SK-N-SH (cell line): ENCODE measurements around the gene GNG4. TPM values are rescaled to one million over a fixed set of nuclear protein-coding genes. Genes with fewer than 3 reads are reported as not detected.

Experiments
- CTCF ChIA-PET: fragments of 300-600, 350-600 bp; formaldehyde crosslinking; extraction: SDS; loops from one replicate; lab custom pipeline; 2021; lab: Yijun Ruan, JAX
- POLR2A ChIA-PET: fragments of 350-600 bp; sonication (Branson Sonifier 250); formaldehyde crosslinking; extraction: SDS; loops from one replicate; lab custom pipeline; 2020; ENCODE audit warnings: antibody characterized with exemption, inconsistent platforms; lab: Yijun Ruan, JAX
- DNase-seq: peaks from one replicate; pipeline ENCODE4 v3.0.0; 2012
- H2AFZ ChIP-seq: fragments of 200-600 bp; sonication (generic); 2 replicates; pipeline ENCODE4 v1.8.1; 2016; ENCODE audit warnings: antibody characterized with exemption, mild to moderate bottlenecking, low read depth
- H3F3A ChIP-seq: fragments of 200-600 bp; sonication (generic); replicated peaks from 2 replicates; pipeline ENCODE3; 2016; ENCODE audit warnings: antibody characterized with exemption, mild to moderate bottlenecking; ENCODE audit not compliant: insufficient read depth
- H3K27ac ChIP-seq, 2 experiments: fragments of 200-500 bp in 1 of 2; fragments of 200-600 bp in 1 of 2; sonication (Bioruptor generic) in 1 of 2; sonication (generic), shearing (Covaris generic) in 1 of 2; 2 replicates each; pipeline versions ENCODE4 v1.5.1 to v1.6.1; 2014 to 2016; ENCODE audit warnings: low read depth in 2 of 2, inconsistent platforms in 1 of 2, low read length in 1 of 2, mild to moderate bottlenecking in 1 of 2, mixed read lengths in 1 of 2
- H3K27me3 ChIP-seq: fragments of 200-600 bp; sonication (generic), shearing (Covaris generic); 2 replicates; pipeline ENCODE4 v1.6.1; 2016; ENCODE audit warnings: mixed run types; ENCODE audit not compliant: insufficient read depth
- H3K36me3 ChIP-seq, 2 experiments: fragments of 200-500 bp in 1 of 2; fragments of 200-600 bp in 1 of 2; sonication (Bioruptor generic) in 1 of 2; sonication (generic) in 1 of 2; replicated peaks in 1 of 2; 2 replicates each; pipeline versions ENCODE3 to v1.5.1; 2014 to 2016; ENCODE audit warnings: low read length in 1 of 2, mild to moderate bottlenecking in 1 of 2; ENCODE audit not compliant: insufficient read depth in 2 of 2, control insufficient read depth in 1 of 2
- H3K4me1 ChIP-seq, 2 experiments: fragments of 200-500 bp in 1 of 2; fragments of 200-600 bp in 1 of 2; sonication (Bioruptor generic) in 1 of 2; sonication (generic), shearing (Covaris generic) in 1 of 2; 2 replicates each; pipeline versions ENCODE4 v1.5.1 to v1.6.1; 2014 to 2016; ENCODE audit warnings: low read depth in 1 of 2, low read length in 1 of 2, mixed run types in 1 of 2; ENCODE audit not compliant: insufficient read depth in 2 of 2, control insufficient read depth in 1 of 2
- H3K4me2 ChIP-seq: fragments of 200-600 bp; sonication (generic), shearing (Covaris generic); 2 replicates; pipeline ENCODE4 v1.6.1; 2017; ENCODE audit warnings: mixed run types
- H3K4me3 ChIP-seq, 2 experiments: fragments of 200-500 bp in 1 of 2; fragments of 200-600 bp in 1 of 2; sonication (Bioruptor generic) in 1 of 2; sonication (generic), shearing (Covaris generic) in 1 of 2; 2 replicates each; pipeline versions ENCODE4 v1.5.1 to v1.8.1; 2014 to 2016; ENCODE audit warnings: low read depth in 2 of 2, inconsistent platforms in 1 of 2, low read length in 1 of 2, mild to moderate bottlenecking in 1 of 2, mixed read lengths in 1 of 2, moderate library complexity in 1 of 2
- H3K79me2 ChIP-seq: fragments of 200-600 bp; sonication (generic); 2 replicates; pipeline ENCODE4 v1.8.1; 2017; ENCODE audit warnings: mild to moderate bottlenecking; ENCODE audit not compliant: insufficient read depth
- H3K9ac ChIP-seq: fragments of 200-600 bp; sonication (generic); 2 replicates; pipeline ENCODE4 v1.6.1; 2017; ENCODE audit warnings: mixed run types
- H3K9me2 ChIP-seq: fragments of 200-600 bp; sonication (generic); 2 replicates; pipeline ENCODE4 v1.6.1; 2017; ENCODE audit warnings: mixed run types
- H3K9me3 ChIP-seq: fragments of 200-600 bp; sonication (generic); 2 replicates; pipeline ENCODE4 v1.6.1; 2017; ENCODE audit warnings: mixed run types, mild to moderate bottlenecking, moderate library complexity
- H4K20me1 ChIP-seq: fragments of 200-600 bp; sonication (generic); 2 replicates; pipeline ENCODE4 v1.6.1; 2017; ENCODE audit warnings: mild to moderate bottlenecking, mixed run types; ENCODE audit not compliant: insufficient read depth
- FOSL2 ChIP-seq: IDR thresholded peaks from 2 replicates; pipeline ENCODE4 v1.4.0; 2012; ENCODE audit warnings: low read depth, mild to moderate bottlenecking, moderate library complexity, borderline replicate concordance
- JUND ChIP-seq: IDR thresholded peaks from 2 replicates; pipeline ENCODE4 v1.4.0; 2012
- POLR2AphosphoS5 ChIP-seq: IDR thresholded peaks from 2 replicates; pipeline ENCODE4 v1.6.1; 2012; ENCODE audit warnings: low read depth, low read length
- WGBS: methylation state at CpG from one replicate; pipeline ENCODE4 v1.1.6; 2017; ENCODE audit warnings: low lambda C conversion rate; 5-methylcytosine and 5-hydroxymethylcytosine counted together
- polyA plus RNA-seq, 3 experiments: library from polyadenylated mRNA; depleted of rRNA; stranded (reverse); fragments of >200 nt; gene quantifications; 2 replicates each; pipeline ENCODE4 v1.2.3, GENCODE V29; 2012
- TF ChIP-seq, protein P1 (sequence below): IDR thresholded peaks from 2 replicates; pipeline ENCODE4 v1.6.1; 2012; ENCODE audit warnings: mild to moderate bottlenecking, low read depth, low read length, moderate library complexity
- TF ChIP-seq, protein P2 (sequence below): IDR thresholded peaks from 2 replicates; pipeline ENCODE4; 2012

The GNG4 gene
- polyA plus RNA-seq, 1 of the 3 experiments (the other 2 are of a cell fraction), result 1.6 TPM

DNA sequence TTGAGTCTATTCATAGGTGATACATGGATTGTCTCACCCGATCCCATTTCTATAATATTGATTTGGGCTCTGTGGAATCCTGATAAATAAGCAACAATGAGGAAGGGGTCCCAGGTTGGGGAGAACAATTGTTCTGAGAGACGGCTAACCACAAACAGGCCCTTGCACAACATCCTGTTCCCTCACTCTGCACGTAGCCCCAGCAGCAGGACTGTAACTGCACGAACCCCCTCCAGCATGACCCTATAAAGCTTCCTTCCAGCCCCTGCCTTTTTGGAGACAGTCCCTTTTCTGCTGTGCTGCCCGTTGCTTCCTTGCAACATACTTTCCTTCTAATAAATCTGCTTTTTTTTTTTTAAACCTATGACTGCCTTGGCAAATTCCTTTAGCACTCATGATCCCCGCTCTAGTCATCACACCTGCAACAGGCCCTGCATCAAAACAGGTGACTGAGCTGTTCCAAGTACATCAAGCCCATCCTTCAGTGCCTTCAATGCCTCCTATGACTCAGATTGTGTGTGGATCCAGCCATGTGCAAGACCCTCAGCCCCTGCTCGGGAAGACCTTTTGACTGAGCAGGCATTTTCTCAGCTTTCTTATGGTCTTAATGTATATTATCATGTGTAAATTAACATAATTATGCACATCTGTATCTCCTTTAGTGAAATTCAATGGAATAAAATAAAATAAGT, 81.6 kb downstream of the GNG4 start:
- POLR2A ChIA-PET, result no interaction called here
- Histone ChIP-seq H3K79me2 (no peaks in the 10 kb centered on the region), H3K9ac (no peak overlapping the region), H3K4me1 (no peaks in the 10 kb centered on the region), H3K4me3 (no peak overlapping the region), H2AFZ (no peak overlapping the region)
- DNase-seq, result no peak
- TF ChIP-seq, protein P1, sequence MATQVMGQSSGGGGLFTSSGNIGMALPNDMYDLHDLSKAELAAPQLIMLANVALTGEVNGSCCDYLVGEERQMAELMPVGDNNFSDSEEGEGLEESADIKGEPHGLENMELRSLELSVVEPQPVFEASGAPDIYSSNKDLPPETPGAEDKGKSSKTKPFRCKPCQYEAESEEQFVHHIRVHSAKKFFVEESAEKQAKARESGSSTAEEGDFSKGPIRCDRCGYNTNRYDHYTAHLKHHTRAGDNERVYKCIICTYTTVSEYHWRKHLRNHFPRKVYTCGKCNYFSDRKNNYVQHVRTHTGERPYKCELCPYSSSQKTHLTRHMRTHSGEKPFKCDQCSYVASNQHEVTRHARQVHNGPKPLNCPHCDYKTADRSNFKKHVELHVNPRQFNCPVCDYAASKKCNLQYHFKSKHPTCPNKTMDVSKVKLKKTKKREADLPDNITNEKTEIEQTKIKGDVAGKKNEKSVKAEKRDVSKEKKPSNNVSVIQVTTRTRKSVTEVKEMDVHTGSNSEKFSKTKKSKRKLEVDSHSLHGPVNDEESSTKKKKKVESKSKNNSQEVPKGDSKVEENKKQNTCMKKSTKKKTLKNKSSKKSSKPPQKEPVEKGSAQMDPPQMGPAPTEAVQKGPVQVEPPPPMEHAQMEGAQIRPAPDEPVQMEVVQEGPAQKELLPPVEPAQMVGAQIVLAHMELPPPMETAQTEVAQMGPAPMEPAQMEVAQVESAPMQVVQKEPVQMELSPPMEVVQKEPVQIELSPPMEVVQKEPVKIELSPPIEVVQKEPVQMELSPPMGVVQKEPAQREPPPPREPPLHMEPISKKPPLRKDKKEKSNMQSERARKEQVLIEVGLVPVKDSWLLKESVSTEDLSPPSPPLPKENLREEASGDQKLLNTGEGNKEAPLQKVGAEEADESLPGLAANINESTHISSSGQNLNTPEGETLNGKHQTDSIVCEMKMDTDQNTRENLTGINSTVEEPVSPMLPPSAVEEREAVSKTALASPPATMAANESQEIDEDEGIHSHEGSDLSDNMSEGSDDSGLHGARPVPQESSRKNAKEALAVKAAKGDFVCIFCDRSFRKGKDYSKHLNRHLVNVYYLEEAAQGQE, result no peak
- TF ChIP-seq, protein P2, sequence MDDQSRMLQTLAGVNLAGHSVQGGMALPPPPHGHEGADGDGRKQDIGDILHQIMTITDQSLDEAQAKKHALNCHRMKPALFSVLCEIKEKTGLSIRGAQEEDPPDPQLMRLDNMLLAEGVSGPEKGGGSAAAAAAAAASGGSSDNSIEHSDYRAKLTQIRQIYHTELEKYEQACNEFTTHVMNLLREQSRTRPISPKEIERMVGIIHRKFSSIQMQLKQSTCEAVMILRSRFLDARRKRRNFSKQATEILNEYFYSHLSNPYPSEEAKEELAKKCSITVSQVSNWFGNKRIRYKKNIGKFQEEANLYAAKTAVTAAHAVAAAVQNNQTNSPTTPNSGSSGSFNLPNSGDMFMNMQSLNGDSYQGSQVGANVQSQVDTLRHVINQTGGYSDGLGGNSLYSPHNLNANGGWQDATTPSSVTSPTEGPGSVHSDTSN, result no peak
- TF ChIP-seq JUND, result no peak
- no peak for TF ChIP-seq FOSL2
- TF ChIP-seq, all 33 proteins: peak for 0
- no peaks in the 10 kb centered on the region for H3F3A ChIP-seq
- H4K20me1 ChIP-seq, result no peaks in the 10 kb centered on the region
- no peak overlapping the region for H3K4me2 ChIP-seq
- 74% methylated on average over 7 of the region's 7 CpGs for WGBS
- CTCF ChIA-PET, result interaction anchor here (0.6 kb wide), 1 partner anchor 691 kb away, joined by 3 read pairs; no protein-coding TSS in a partner anchor
- H3K27me3 ChIP-seq, result no peaks in the 10 kb centered on the region
- H3K9me3 ChIP-seq, result no peaks in the 10 kb centered on the region
- H3K36me3 ChIP-seq, result no peaks in the 10 kb centered on the region
- H3K9me2 ChIP-seq, result no peaks in the 10 kb centered on the region
- no peak overlapping the region for H3K27ac ChIP-seq

DNA sequence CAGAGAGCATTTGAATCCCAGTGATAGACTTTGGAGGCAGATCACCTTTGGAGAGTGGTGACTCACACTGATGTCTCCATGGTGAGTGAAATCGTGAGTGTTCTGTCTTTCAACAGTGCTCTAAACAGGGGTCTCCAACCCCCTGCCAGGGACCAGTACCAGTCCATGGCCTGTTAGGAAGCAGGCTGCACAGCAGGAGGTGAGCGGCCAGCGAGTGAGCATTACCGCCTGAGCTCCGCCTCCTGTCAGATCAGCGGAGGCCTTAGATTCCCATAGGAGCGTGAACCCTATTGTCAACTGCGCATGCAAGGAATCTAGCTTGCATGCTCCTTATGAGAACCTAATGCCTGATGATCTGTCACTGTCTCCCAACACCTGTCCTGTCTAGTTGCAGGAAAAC, 83.5 kb downstream of the GNG4 start:
- 97% methylated on average over 7 of the region's 8 CpGs for WGBS
- POLR2A ChIA-PET, result no interaction called here
- H2AFZ ChIP-seq, result no peak overlapping the region

More for the DNA sequence above, 83.5 kb downstream of the GNG4 start:
- Histone ChIP-seq H3K4me3 (no peak overlapping the region), H3F3A (no peaks in the 10 kb centered on the region), H3K36me3 (no peaks in the 10 kb centered on the region)
- no peak for TF ChIP-seq POLR2AphosphoS5
- TF ChIP-seq, all 33 proteins: peak for 0
- CTCF ChIA-PET, result interaction anchor here (1.2 kb wide), 1 partner anchor 406 kb away, joined by 3 read pairs; no protein-coding TSS in a partner anchor
- no peak for DNase-seq
- no peaks in the 10 kb centered on the region for H3K9me2 ChIP-seq
- H3K27me3 ChIP-seq, result no peaks in the 10 kb centered on the region
- no peak overlapping the region for H3K4me2 ChIP-seq
- no peaks in the 10 kb centered on the region for H3K4me1 ChIP-seq
- no peak overlapping the region for H3K27ac ChIP-seq
- no peaks in the 10 kb centered on the region for H3K9me3 ChIP-seq
- no peaks in the 10 kb centered on the region for H4K20me1 ChIP-seq
- no peak overlapping the region for H3K9ac ChIP-seq
- no peaks in the 10 kb centered on the region for H3K79me2 ChIP-seq
